HEK293 (cell line): ENCODE results near the gene CCDC127.

ENCODE experiments used
- CTCF ChIA-PET: fragments of 350-600 bp; formaldehyde crosslinking; extraction: SDS; loops from one replicate; lab custom pipeline; 2021; ENCODE audit warnings: antibody characterized with exemption; lab: Yijun Ruan, JAX
- POLR2A ChIA-PET: fragments of 300-600 bp; formaldehyde crosslinking; extraction: SDS; loops from one replicate; lab custom pipeline; 2020; ENCODE audit warnings: antibody characterized with exemption, inconsistent platforms; lab: Yijun Ruan, JAX
- H3K27ac ChIP-seq: fragments of 200-500 bp; sonication (Bioruptor generic); 2 replicates; pipeline ENCODE4 v1.5.1; 2014; ENCODE audit warnings: low read depth, low read length, control low read depth, inconsistent platforms; ENCODE audit errors: extremely low read depth
- H3K36me3 ChIP-seq, 2 experiments: fragments of 200-500 bp in 1 of 2; sonication (Bioruptor generic) in 1 of 2; 1 replicate in 1 of 2; 2 replicates in 1 of 2; pipeline ENCODE4 v1.5.1; 2014 to 2017; ENCODE audit warnings: inconsistent platforms in 2 of 2, low read length in 2 of 2; ENCODE audit not compliant: control insufficient read depth in 2 of 2, insufficient read depth in 1 of 2
- H3K4me1 ChIP-seq: fragments of 200-500 bp; sonication (Bioruptor generic); 2 replicates; pipeline ENCODE4 v1.5.1; 2014; ENCODE audit warnings: mild to moderate bottlenecking, low read length, inconsistent platforms; ENCODE audit not compliant: control insufficient read depth, insufficient read depth
- H3K4me3 ChIP-seq: 2 replicates; pipeline ENCODE4 v1.5.1; 2011; ENCODE audit warnings: low read depth, mild to moderate bottlenecking, control low read depth, low read length, moderate library complexity
- H3K9me3 ChIP-seq: fragments of 200-500 bp; sonication (Bioruptor generic); 2 replicates; pipeline ENCODE4 v1.5.1; 2014; ENCODE audit warnings: low read depth, low read length, inconsistent platforms; ENCODE audit not compliant: control insufficient read depth, insufficient read depth
- BCL11A ChIP-seq: fragments of 450-650 bp; formaldehyde crosslinking; IDR thresholded peaks from 2 replicates; pipeline ENCODE4 v1.5.1; 2016; ENCODE audit warnings: low read depth, missing biosample characterization, missing genetic modification characterization
- GLIS1 ChIP-seq: fragments of 450-650 bp; formaldehyde crosslinking; IDR thresholded peaks from 2 replicates; pipeline ENCODE4 v1.5.1; 2016; ENCODE audit warnings: missing biosample characterization, missing genetic modification characterization
- GLIS2 ChIP-seq: fragments of 450-650 bp; formaldehyde crosslinking; IDR thresholded peaks from 2 replicates; pipeline ENCODE4 v1.5.1; 2016; ENCODE audit warnings: missing biosample characterization, missing genetic modification characterization
- KLF7 ChIP-seq: fragments of 450-650 bp; formaldehyde crosslinking; IDR thresholded peaks from 2 replicates; pipeline ENCODE4 v1.5.1; 2016; ENCODE audit warnings: missing biosample characterization, missing genetic modification characterization, borderline replicate concordance
- SCRT1 ChIP-seq: fragments of 450-650 bp; formaldehyde crosslinking; IDR thresholded peaks from 2 replicates; pipeline ENCODE4 v1.5.1; 2016; ENCODE audit warnings: missing biosample characterization, missing genetic modification characterization, borderline replicate concordance
- YY1 ChIP-seq: fragments of 450-650 bp; formaldehyde crosslinking; IDR thresholded peaks from 2 replicates; pipeline ENCODE4 v1.5.1; 2018; ENCODE audit warnings: missing biosample characterization, missing genetic modification characterization
- ZBTB8A ChIP-seq: fragments of 450-650 bp; formaldehyde crosslinking; IDR thresholded peaks from 2 replicates; pipeline ENCODE4 v1.5.1; 2016; ENCODE audit warnings: missing biosample characterization, missing genetic modification characterization
- ZNF114 ChIP-seq: fragments of 450-650 bp; formaldehyde crosslinking; IDR thresholded peaks from 2 replicates; pipeline ENCODE4 v1.5.0; 2017; ENCODE audit warnings: missing biosample characterization, missing genetic modification characterization
- ZNF133 ChIP-seq: fragments of 450-650 bp; formaldehyde crosslinking; IDR thresholded peaks from 2 replicates; pipeline ENCODE4 v1.5.1; 2016; ENCODE audit warnings: missing biosample characterization, missing genetic modification characterization
- ZNF184 ChIP-seq: fragments of 450-650 bp; IDR thresholded peaks from 2 replicates; pipeline ENCODE4 v1.5.1; 2018; ENCODE audit warnings: missing biosample characterization, mild to moderate bottlenecking, missing genetic modification characterization
- ZNF302 ChIP-seq: fragments of 450-650 bp; formaldehyde crosslinking; IDR thresholded peaks from 2 replicates; pipeline ENCODE4 v1.5.1; 2016; ENCODE audit warnings: missing biosample characterization, missing genetic modification characterization, low read depth
- ZNF473 ChIP-seq: fragments of 450-650 bp; formaldehyde crosslinking; IDR thresholded peaks from 2 replicates; pipeline ENCODE4 v1.5.1; 2017; ENCODE audit warnings: missing biosample characterization, missing genetic modification characterization
- ZNF626 ChIP-seq: fragments of 450-650 bp; sonication (Bioruptor Pico); formaldehyde crosslinking; IDR thresholded peaks from 2 replicates; pipeline ENCODE4 v1.5.1; 2018; ENCODE audit warnings: missing biosample characterization, missing genetic modification characterization, inconsistent platforms
- ZNF664 ChIP-seq: fragments of 450-650 bp; formaldehyde crosslinking; IDR thresholded peaks from 2 replicates; pipeline ENCODE4 v1.5.1; 2016; ENCODE audit warnings: missing biosample characterization, missing genetic modification characterization
- ZNF76 ChIP-seq: fragments of 450-650 bp; formaldehyde crosslinking; IDR thresholded peaks from 2 replicates; pipeline ENCODE4; 2016; ENCODE audit warnings: low read depth, missing biosample characterization, missing genetic modification characterization, borderline replicate concordance
- ZSCAN16 ChIP-seq: fragments of 450-650 bp; formaldehyde crosslinking; IDR thresholded peaks from 2 replicates; pipeline ENCODE4 v1.5.1; 2016; ENCODE audit warnings: missing biosample characterization, missing genetic modification characterization
- ZSCAN23 ChIP-seq: fragments of 450-650 bp; formaldehyde crosslinking; IDR thresholded peaks from 2 replicates; pipeline ENCODE4 v1.5.1; 2016; ENCODE audit warnings: missing biosample characterization, missing genetic modification characterization
- TF ChIP-seq, protein P1 (sequence below): fragments of 450-650 bp; formaldehyde crosslinking; IDR thresholded peaks from 2 replicates; pipeline ENCODE4 v1.5.1; 2017; ENCODE audit warnings: missing biosample characterization, missing genetic modification characterization
- TF ChIP-seq, protein P2 (sequence below): fragments of 450-650 bp; IDR thresholded peaks from 2 replicates; pipeline ENCODE4 v1.5.1; 2018; ENCODE audit warnings: missing biosample characterization, mild to moderate bottlenecking, missing genetic modification characterization
- TF ChIP-seq, protein P3 (sequence below): fragments of 450-650 bp; formaldehyde crosslinking; IDR thresholded peaks from 2 replicates; pipeline ENCODE4 v1.5.1; 2016; ENCODE audit warnings: missing biosample characterization, missing genetic modification characterization, borderline replicate concordance

Gene CCDC127

DNA sequence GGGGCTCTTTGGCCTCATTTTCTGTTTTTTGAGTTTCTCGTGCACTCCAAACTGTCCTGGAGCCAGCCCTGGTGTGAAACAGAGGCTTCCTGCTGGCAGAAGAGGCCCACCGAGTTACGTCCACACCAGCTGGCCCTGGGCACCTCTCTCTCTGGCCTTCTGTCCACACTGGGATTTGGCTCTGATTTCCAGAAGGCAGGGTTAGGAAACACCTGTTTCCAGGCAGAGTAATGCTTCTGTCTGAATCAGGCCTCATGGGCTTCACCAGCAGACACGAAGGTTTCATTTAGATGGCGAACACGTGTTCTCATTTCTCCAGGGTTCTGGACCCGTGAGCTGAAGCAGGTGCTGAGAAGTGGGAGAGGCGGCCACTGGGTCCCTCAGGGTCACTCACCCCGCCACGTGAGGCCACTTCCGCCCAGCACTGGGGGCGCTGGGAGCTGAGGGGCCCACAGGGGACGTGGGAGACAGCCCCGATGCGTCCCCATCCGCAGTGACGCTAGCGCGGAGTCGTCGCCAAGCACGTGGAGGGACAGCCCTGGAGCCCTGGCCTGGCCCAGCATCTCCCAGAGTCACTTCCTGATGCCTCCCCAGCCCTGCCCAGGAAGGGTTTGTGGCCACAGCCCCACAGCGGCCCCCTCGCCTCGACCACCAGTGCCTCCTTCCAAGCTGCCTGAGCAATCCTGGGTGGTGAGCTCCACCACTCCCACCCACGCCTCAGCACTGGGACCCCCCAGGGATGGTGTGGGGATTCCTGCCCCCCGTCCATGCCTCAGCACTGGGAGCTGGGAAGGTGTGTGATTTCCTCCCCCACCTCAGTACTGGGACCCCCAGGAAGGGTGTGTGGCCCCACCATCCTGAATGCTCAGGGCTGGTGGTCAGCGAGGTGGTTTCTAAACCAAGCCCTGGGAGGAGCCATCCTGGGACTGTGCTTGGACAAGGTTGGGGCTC, 31.6 kb downstream of the CCDC127 start:
- CTCF ChIA-PET, result interaction anchor here (0.6 kb wide), 2 partner anchors 14 to 160 kb away, joined by 3 to 5 read pairs; no protein-coding TSS in a partner anchor
- no peaks in the 10 kb centered on the region for H3K36me3 ChIP-seq
- POLR2A ChIA-PET, result no interaction called here
- TF ChIP-seq GLIS2 (tag by site-specific recombination), result peak; percentile 58; the same call in 1 of the 2 replicates
- no peak for TF ChIP-seq BCL11A (tag by site-specific recombination)
- TF ChIP-seq ZNF664 (tag by site-specific recombination), result no peak
- TF ChIP-seq GLIS1 (tag by site-specific recombination), result peak; percentile 46
- H3K27ac ChIP-seq, result no peak overlapping the region
- H3K4me3 ChIP-seq, result no peak overlapping the region
- H3K9me3 ChIP-seq, result no peaks in the 10 kb centered on the region
- peaks cover 4% of the 10 kb centered on the region for H3K4me1 ChIP-seq

DNA sequence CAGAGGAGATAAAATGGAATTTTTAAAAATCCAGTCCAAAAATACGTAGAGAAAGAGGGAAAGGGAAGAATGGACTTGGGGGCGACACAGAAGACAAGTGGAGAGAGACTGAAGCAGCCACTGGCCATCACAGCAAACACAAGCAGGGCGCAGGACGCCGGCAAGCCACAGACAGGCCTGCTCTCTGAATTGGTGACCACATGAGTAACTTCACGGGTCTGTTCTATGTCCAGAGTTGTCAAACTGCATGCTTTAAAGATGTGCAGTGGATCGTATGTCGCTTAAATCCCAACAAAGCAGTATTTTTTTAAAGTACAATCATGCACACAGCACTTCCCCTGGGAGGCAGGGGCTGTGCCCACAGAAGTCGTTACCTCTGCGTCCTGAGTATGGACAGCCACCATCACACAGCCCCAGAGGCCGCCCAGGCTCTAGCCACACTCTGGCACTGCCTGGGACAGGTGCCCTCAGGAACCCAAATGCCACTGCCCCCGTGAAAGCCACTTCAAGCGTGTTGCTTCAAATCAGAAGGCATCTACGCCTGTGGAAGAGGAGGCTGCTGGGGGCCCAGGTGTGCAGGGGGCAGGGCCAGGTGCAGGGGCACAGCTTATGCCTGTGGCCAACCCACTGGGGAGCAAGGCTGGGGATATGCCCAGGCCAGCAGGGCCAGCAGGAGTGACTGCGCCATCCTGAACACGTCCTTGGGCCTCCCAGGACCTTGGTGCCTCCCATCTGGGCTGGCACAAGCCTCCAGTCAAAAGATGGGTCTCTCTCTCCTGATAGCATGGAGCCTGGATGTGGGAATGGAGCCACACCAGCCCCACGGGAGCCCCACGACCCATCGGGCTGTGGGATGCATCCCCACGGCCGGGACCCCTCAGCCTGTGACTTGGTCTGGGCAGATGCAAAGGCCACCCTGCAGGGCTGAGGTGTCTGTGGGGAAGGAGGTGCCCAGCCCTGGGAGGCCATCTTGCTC, 32.6 kb downstream of the CCDC127 start:
- Histone ChIP-seq H3K4me1 (peaks cover 6% of the 10 kb centered on the region), H3K27ac (no peak overlapping the region), H3K36me3 (no peaks in the 10 kb centered on the region)
- POLR2A ChIA-PET, result no interaction called here
- no peak for TF ChIP-seq ZNF184 (tag by site-specific recombination)
- TF ChIP-seq, protein P1, sequence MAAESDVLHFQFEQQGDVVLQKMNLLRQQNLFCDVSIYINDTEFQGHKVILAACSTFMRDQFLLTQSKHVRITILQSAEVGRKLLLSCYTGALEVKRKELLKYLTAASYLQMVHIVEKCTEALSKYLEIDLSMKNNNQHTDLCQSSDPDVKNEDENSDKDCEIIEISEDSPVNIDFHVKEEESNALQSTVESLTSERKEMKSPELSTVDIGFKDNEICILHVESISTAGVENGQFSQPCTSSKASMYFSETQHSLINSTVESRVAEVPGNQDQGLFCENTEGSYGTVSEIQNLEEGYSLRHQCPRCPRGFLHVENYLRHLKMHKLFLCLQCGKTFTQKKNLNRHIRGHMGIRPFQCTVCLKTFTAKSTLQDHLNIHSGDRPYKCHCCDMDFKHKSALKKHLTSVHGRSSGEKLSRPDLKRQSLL (tag by site-specific recombination), result no peak
- TF ChIP-seq ZNF473 (tag by site-specific recombination), result no peak
- no peak for TF ChIP-seq SCRT1 (tag by site-specific recombination)
- TF ChIP-seq ZNF302 (tag by site-specific recombination), result no peak
- TF ChIP-seq, protein P2, sequence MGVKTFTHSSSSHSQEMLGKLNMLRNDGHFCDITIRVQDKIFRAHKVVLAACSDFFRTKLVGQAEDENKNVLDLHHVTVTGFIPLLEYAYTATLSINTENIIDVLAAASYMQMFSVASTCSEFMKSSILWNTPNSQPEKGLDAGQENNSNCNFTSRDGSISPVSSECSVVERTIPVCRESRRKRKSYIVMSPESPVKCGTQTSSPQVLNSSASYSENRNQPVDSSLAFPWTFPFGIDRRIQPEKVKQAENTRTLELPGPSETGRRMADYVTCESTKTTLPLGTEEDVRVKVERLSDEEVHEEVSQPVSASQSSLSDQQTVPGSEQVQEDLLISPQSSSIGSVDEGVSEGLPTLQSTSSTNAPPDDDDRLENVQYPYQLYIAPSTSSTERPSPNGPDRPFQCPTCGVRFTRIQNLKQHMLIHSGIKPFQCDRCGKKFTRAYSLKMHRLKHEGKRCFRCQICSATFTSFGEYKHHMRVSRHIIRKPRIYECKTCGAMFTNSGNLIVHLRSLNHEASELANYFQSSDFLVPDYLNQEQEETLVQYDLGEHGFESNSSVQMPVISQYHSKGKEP (tag by site-specific recombination), result no peak
- TF ChIP-seq ZSCAN16 (tag by site-specific recombination), result no peak
- no peak for TF ChIP-seq ZNF133 (tag by site-specific recombination)
- no peak for TF ChIP-seq KLF7
- no peak for TF ChIP-seq ZSCAN23 (tag by site-specific recombination)
- TF ChIP-seq, all 188 proteins: peak for 0
- H3K9me3 ChIP-seq, result no peaks in the 10 kb centered on the region
- H3K4me3 ChIP-seq, result no peak overlapping the region
- CTCF ChIA-PET, result no interaction called here

DNA sequence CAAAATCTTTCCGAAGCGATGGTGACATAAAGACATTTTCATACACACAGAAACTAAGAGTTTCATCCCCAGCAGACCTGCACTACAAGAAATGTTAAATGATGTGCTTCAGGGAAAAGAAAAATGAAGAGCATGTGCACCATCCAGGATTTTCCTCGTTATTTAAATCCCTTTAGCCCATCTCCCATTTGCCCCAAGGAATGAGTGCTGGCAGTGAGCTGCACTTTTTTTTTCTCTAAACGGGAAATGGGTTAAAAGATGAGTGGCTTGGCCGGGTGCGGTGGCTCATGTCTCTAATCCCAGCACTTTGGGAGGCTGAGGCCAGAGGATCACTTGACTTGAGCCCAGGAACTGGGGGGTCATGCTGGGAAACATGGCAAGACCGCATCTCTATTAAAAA, 33.5 kb downstream of the CCDC127 start:
- Histone ChIP-seq H3K9me3 (no peaks in the 10 kb centered on the region), H3K4me1 (peaks cover 9% of the 10 kb centered on the region), H3K27ac (no peak overlapping the region), H3K36me3 (no peaks in the 10 kb centered on the region), H3K4me3 (no peak overlapping the region)
- ChIA-PET POLR2A (no interaction called here), CTCF (no interaction called here)
- TF ChIP-seq ZSCAN23 (tag by site-specific recombination), result no peak
- TF ChIP-seq ZNF76 (tag by site-specific recombination), result no peak
- TF ChIP-seq, protein P3, sequence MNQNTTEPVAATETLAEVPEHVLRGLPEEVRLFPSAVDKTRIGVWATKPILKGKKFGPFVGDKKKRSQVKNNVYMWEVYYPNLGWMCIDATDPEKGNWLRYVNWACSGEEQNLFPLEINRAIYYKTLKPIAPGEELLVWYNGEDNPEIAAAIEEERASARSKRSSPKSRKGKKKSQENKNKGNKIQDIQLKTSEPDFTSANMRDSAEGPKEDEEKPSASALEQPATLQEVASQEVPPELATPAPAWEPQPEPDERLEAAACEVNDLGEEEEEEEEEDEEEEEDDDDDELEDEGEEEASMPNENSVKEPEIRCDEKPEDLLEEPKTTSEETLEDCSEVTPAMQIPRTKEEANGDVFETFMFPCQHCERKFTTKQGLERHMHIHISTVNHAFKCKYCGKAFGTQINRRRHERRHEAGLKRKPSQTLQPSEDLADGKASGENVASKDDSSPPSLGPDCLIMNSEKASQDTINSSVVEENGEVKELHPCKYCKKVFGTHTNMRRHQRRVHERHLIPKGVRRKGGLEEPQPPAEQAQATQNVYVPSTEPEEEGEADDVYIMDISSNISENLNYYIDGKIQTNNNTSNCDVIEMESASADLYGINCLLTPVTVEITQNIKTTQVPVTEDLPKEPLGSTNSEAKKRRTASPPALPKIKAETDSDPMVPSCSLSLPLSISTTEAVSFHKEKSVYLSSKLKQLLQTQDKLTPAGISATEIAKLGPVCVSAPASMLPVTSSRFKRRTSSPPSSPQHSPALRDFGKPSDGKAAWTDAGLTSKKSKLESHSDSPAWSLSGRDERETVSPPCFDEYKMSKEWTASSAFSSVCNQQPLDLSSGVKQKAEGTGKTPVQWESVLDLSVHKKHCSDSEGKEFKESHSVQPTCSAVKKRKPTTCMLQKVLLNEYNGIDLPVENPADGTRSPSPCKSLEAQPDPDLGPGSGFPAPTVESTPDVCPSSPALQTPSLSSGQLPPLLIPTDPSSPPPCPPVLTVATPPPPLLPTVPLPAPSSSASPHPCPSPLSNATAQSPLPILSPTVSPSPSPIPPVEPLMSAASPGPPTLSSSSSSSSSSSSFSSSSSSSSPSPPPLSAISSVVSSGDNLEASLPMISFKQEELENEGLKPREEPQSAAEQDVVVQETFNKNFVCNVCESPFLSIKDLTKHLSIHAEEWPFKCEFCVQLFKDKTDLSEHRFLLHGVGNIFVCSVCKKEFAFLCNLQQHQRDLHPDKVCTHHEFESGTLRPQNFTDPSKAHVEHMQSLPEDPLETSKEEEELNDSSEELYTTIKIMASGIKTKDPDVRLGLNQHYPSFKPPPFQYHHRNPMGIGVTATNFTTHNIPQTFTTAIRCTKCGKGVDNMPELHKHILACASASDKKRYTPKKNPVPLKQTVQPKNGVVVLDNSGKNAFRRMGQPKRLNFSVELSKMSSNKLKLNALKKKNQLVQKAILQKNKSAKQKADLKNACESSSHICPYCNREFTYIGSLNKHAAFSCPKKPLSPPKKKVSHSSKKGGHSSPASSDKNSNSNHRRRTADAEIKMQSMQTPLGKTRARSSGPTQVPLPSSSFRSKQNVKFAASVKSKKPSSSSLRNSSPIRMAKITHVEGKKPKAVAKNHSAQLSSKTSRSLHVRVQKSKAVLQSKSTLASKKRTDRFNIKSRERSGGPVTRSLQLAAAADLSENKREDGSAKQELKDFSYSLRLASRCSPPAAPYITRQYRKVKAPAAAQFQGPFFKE (tag by site-specific recombination), result no peak
- TF ChIP-seq ZBTB8A, result no peak
- no peak for TF ChIP-seq ZNF626 (tag by site-specific recombination)
- TF ChIP-seq ZNF114 (tag by site-specific recombination), result no peak
- TF ChIP-seq YY1, result no peak
